ENCODE data around the gene TNFSF4.
"Not testable (repeated sequence)": the region's sequence is repeated elsewhere in the genome, so short reads cannot be mapped to it uniquely, and the experiment has no call there.

The TNFSF4 gene

GRCh38 chr1:173206816-173207568 lies at the start of gene TNFSF4:
Gene TNFSF4, minus strand, starts transcription at chr1:173207331. Its CDS starts 155 bp downstream, at chr1:173207176.
- no peak for DNase-seq (ENCODE audit: low read depth in 2 of 2)

GRCh38 chr1:173255214-173255813 lies 48.2 kb upstream of the TNFSF4 start:
- DNase-seq (ENCODE audit: low read depth in 2 of 2) = no peak

GRCh38 chr1:173253046-173253445 lies 45.9 kb upstream of the TNFSF4 start:
- DNase-seq (ENCODE audit: low read depth in 2 of 2) = no peak

GRCh38 chr1:173249349-173249748 lies 42.2 kb upstream of the TNFSF4 start:
- no peak for DNase-seq (ENCODE audit: low read depth in 2 of 2)

GRCh38 chr1:173248247-173248940 lies 41.3 kb upstream of the TNFSF4 start:
- no peak for DNase-seq (ENCODE audit: low read depth in 2 of 2)

GRCh38 chr1:173245892-173246291 lies 38.8 kb upstream of the TNFSF4 start:
- DNase-seq (ENCODE audit: low read depth in 2 of 2) = no peak

- DNase-seq (ENCODE audit: low read depth in 2 of 2) = no peak
Observed at GRCh38 chr1:173243300-173243699, 36.2 kb upstream of the TNFSF4 start.

- no peak for DNase-seq (ENCODE audit: low read depth in 2 of 2)
Observed at GRCh38 chr1:173241528-173242347, 34.6 kb upstream of the TNFSF4 start.

- no peak for DNase-seq (ENCODE audit: low read depth in 2 of 2)
Observed at GRCh38 chr1:173240609-173241008, 33.5 kb upstream of the TNFSF4 start.

- no peak for DNase-seq (ENCODE audit: low read depth in 2 of 2)
Observed at GRCh38 chr1:173239058-173239457, 31.9 kb upstream of the TNFSF4 start.

- DNase-seq (ENCODE audit: low read depth in 2 of 2) = no peak
Observed at GRCh38 chr1:173234899-173235298, 27.8 kb upstream of the TNFSF4 start.

- not testable (repeated sequence) for DNase-seq (ENCODE audit: low read depth in 2 of 2)
Observed at GRCh38 chr1:173234434-173234833, 27.3 kb upstream of the TNFSF4 start.

- not testable (repeated sequence) for DNase-seq (ENCODE audit: low read depth in 2 of 2)
Observed at GRCh38 chr1:173229031-173229430, 21.9 kb upstream of the TNFSF4 start.

GRCh38 chr1:173224949-173225348 lies 17.8 kb upstream of the TNFSF4 start:
- DNase-seq (ENCODE audit: low read depth in 2 of 2) = no peak

GRCh38 chr1:173224280-173224892 lies 17.3 kb upstream of the TNFSF4 start:
- DNase-seq (ENCODE audit: low read depth in 2 of 2) = no peak

- DNase-seq (ENCODE audit: low read depth in 2 of 2) = no peak
Observed at GRCh38 chr1:173223031-173223380, 15.9 kb upstream of the TNFSF4 start.

- no peak for DNase-seq (ENCODE audit: low read depth in 2 of 2)
Observed at GRCh38 chr1:173222149-173223030, 15.3 kb upstream of the TNFSF4 start.

GRCh38 chr1:173220157-173220556 lies 13.0 kb upstream of the TNFSF4 start:
- DNase-seq (ENCODE audit: low read depth in 2 of 2) = no peak

- DNase-seq (ENCODE audit: low read depth in 2 of 2) = no peak
Observed at GRCh38 chr1:173213665-173214064, 6.5 kb upstream of the TNFSF4 start.

GRCh38 chr1:173212952-173213491 lies 5.9 kb upstream of the TNFSF4 start:
- DNase-seq (ENCODE audit: low read depth in 2 of 2) = no peak
